MV-4-11 (cell line): ENCODE data around the gene BST2.
A peak's percentile ranks its signal among the peaks of the same experiment; 100 is the strongest.

Experiments used
- DNase-seq: peaks from one replicate; lab custom pipeline; 2025; lab: John Stamatoyannopoulos, UW

The BST2 gene

GRCh38 chr19:17419621-17420474 is 14.4 kb upstream of the BST2 start, which contains the start of gene MVB12A:
Gene MVB12A, plus strand, starts transcription at chr19:17420047. Its CDS starts 89 bp downstream, at chr19:17420136.
- DNase-seq: peak; percentile 100

- no peak for DNase-seq
These were observed 13.8 kb upstream of the BST2 start for GRCh38 chr19:17419154-17419620.

GRCh38 chr19:17418710-17419109 is 13.3 kb upstream of the BST2 start:
- DNase-seq: no peak

GRCh38 chr19:17415121-17415520 is 9.7 kb upstream of the BST2 start:
- no peak for DNase-seq

GRCh38 chr19:17414097-17414496 is 8.7 kb upstream of the BST2 start:
- DNase-seq: no peak

GRCh38 chr19:17411801-17412200 is 6.4 kb upstream of the BST2 start:
- DNase-seq: no peak

GRCh38 chr19:17409990-17410389 is 4.6 kb upstream of the BST2 start:
- DNase-seq: no peak

- no peak for DNase-seq
These were observed 1.4 kb upstream of the BST2 start for GRCh38 chr19:17406887-17407196.

- DNase-seq: peak; percentile 92
These were observed 836 bp upstream of the BST2 start for GRCh38 chr19:17406046-17406886.

GRCh38 chr19:17404621-17405249 is 695 bp downstream of the BST2 start:
- no peak for DNase-seq

GRCh38 chr19:17404015-17404414 is 1.4 kb downstream of the BST2 start:
- no peak for DNase-seq

GRCh38 chr19:17402982-17403855 is 2.2 kb downstream of the BST2 start:
- DNase-seq: no peak

- DNase-seq: no peak
These were observed 3.8 kb downstream of the BST2 start for GRCh38 chr19:17401628-17402027.

GRCh38 chr19:17398902-17399527 is 6.4 kb downstream of the BST2 start:
- DNase-seq: no peak

GRCh38 chr19:17394891-17395415 is 10.5 kb downstream of the BST2 start:
- DNase-seq: peak; percentile 96

GRCh38 chr19:17393914-17394313 is 11.5 kb downstream of the BST2 start, which contains the start of gene CCDC194:
Gene CCDC194, minus strand, starts transcription at chr19:17394196. Its CDS starts 38 bp downstream, at chr19:17394158.
- no peak for DNase-seq

GRCh38 chr19:17393002-17393401 is 12.4 kb downstream of the BST2 start:
- DNase-seq: peak; percentile 50

- DNase-seq: peak; percentile 100
These were observed 13.9 kb downstream of the BST2 start for GRCh38 chr19:17391371-17392151.

GRCh38 chr19:17390665-17391370 is 14.6 kb downstream of the BST2 start:
- peak; percentile 88 for DNase-seq
